Measurements from ENCODE around the gene PDCD1.

PDCD1 gene

DNA sequence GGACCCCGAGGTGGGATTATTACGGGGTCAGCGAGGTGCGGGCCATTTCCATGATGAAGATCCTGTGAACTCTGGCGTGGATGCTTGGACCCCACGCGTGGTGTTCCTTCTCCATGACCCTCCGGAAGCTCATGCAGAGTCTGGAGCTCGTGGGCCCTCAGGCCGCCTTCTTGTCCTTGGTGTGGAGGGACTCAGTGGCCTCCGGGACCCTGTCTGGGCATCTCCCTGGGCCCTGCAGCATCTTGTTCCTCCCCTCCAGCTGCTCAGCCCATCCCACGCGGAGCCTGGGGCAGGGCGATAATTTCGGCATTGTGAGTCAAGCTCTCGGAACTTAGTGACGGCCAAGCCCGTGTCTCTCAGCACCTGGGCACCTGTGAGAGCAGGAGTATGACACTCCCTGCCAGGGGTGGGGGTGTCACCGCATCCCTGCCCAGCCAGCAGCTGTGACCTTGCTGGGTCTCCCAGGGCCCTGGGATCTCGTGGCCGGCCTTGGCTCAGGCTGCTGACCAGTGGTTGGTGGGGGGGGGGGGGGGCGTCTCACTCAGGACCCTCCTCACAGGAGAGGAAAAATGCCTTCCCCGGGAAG is 35.5 kb upstream of the PDCD1 start:
- H3K4me3 ChIP-seq (ENCODE audit: low read length) = no peak overlapping the region
- TF ChIP-seq, protein P1, sequence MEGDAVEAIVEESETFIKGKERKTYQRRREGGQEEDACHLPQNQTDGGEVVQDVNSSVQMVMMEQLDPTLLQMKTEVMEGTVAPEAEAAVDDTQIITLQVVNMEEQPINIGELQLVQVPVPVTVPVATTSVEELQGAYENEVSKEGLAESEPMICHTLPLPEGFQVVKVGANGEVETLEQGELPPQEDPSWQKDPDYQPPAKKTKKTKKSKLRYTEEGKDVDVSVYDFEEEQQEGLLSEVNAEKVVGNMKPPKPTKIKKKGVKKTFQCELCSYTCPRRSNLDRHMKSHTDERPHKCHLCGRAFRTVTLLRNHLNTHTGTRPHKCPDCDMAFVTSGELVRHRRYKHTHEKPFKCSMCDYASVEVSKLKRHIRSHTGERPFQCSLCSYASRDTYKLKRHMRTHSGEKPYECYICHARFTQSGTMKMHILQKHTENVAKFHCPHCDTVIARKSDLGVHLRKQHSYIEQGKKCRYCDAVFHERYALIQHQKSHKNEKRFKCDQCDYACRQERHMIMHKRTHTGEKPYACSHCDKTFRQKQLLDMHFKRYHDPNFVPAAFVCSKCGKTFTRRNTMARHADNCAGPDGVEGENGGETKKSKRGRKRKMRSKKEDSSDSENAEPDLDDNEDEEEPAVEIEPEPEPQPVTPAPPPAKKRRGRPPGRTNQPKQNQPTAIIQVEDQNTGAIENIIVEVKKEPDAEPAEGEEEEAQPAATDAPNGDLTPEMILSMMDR (IDR thresholded peaks at IDR 0.05; ENCODE audit: insufficient read depth, low read depth, low read length, missing control alignments) = no peak
- DNase-seq (ENCODE audit: low read depth) = peak; percentile 70

DNA sequence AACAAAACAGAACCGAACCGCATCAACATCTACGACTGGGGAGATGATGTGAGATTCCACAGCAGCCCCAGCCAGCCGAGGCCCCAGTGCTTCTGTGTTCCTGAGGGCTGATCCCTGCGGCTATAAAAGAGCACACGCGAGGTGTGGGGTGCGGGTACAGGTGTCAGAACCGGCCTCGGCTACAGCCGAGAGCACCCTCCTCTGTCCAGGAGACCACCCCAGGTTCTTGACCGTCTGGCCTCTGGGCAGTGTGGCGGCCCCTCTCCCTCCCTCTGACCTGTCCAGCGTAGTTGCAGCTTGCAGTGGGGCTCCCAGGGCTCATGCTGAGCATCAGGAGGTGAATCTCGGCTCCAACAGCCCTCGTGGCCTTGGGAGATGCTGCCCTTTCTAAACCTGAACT is 34.6 kb upstream of the PDCD1 start:
- DNase-seq (ENCODE audit: low read depth) = no peak
- TF ChIP-seq, protein P1 (IDR thresholded peaks at IDR 0.05; ENCODE audit: insufficient read depth, low read depth, low read length, missing control alignments) = no peak
- no peak overlapping the region for H3K4me3 ChIP-seq (ENCODE audit: low read length)

DNA sequence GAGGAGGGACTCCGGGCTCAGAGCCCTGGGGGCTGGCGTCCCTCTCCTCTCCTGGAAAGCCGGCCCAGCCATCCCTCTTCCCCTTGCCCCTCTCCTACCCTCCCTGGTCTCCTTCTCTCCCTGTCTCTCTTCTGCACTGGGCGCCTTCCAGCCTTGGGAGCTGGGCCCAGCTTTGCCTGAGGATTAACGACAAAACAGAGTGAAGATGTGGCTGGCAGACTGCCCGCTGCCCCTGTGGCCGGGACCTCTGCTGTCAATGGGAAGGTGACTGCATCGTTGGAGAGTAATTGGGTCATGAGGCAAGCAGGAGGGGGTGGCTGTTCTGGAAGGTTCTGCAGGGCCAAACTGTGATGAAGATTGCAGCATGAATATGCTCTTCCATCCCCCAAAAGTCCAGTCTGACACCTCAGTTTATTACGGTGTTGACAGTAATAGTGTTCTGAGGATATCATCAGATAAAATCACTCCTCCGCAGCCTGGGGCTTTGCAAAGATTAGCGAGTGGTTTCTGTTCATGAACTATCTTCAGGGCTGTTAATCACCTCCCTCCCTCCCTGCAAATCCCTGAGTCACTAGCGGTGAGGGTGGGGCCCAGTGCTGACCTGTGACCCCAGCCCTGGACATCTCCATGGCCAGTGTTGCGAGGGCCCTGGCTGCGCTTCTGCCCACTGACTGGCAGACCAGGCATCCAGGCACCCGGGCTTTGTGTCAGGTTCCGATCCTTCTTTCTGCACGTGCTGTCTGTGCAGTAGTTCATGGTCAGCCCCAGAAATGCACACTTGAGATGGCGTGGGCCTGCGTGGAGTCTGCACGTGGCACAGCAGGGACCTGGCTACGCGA is 33.8 kb upstream of the PDCD1 start:
- H3K4me3 ChIP-seq (ENCODE audit: low read length) = no peak overlapping the region
- DNase-seq (ENCODE audit: low read depth) = no peak
- TF ChIP-seq, protein P1 (IDR thresholded peaks at IDR 0.05; ENCODE audit: insufficient read depth, low read depth, low read length, missing control alignments) = no peak

DNA sequence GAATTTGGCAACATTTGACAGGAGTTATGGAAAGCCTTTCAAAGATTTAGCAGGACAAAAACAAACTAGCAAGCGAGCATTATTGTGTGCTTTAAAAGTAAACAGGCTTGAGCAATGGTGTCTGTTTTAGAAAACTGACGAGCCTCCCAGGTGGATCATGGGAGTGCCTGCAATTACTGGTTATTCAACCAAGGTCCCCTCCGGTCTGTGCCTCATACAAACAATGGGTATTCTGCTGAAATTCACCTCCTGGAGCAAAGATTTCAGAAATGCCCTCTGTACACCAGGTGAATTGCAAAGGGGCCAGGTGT is 33.2 kb upstream of the PDCD1 start:
- DNase-seq (ENCODE audit: low read depth) = no peak
- no peak overlapping the region for H3K4me3 ChIP-seq (ENCODE audit: low read length)
- TF ChIP-seq, protein P1 (IDR thresholded peaks at IDR 0.05; ENCODE audit: insufficient read depth, low read depth, low read length, missing control alignments) = no peak

DNA sequence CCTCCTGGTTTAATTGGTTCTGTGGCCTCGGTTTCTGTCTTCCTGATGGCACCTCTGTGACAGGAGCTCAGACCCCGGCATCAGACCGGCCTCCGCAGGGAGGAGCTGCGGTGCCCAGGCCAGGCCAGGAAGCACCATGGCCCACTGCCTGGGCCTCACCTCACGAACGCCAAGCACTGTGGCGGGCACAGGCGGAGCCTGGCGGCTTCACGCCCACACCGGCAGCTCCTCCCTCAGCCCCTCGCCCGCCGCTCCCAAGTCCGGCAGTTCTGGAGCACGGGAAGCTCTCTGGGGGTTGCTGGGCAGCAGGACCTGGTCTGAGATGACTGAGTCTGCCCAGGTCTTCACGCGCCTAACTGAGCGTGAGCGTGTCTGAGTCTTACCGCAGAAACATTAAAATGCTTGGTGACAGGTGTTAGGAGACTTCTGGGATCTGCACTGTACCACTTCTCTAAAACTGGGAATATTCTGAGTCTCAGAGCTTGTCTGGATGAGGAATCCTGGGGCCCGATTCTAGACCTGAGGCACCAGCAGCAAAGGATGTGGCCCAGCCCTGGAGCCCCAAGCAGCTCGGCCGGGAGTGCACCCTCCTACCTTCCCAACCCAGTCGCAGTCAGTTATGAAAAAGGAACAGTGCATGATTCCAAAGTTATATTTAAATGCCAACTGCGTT is 32.8 kb upstream of the PDCD1 start:
- TF ChIP-seq, protein P1 (IDR thresholded peaks at IDR 0.05; ENCODE audit: insufficient read depth, low read depth, low read length, missing control alignments) = no peak
- no peak for DNase-seq (ENCODE audit: low read depth)
- H3K4me3 ChIP-seq (ENCODE audit: low read length) = no peak overlapping the region

DNA sequence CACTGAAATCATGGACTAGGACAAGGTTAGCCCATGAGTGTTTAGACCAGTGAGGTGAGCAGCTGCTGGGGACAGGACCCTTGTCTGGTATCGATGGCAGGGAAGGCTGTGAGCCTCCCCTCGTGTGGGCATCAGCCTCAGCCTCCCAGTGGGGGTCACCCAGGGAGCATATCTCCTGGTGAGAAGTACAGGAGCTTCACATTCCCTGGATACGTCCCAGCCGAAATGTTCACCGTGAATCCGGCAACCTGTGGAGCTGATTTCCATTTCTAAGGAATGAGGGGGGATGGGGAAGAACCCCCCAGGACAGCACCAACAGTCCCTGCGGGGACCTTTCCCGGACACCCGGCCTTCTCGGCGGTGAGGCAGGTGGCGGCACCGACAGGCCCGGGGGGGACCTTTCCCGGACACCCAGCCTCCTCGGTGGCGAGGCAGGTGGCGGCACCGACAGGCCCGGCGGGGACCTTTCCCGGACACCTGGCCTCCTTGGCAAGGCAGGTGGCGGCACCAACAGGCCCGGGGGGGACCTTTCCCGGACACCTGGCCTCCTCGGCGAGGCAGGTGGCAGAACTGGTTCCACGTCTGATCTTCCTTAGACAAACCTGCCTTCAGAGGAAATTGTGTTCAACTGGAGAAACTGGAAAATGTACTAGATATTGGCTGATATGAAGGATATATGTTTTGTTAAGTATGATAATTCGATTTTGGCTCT is 32.0 kb upstream of the PDCD1 start:
- TF ChIP-seq, protein P1 (IDR thresholded peaks at IDR 0.05; ENCODE audit: insufficient read depth, low read depth, low read length, missing control alignments) = no peak
- no peak overlapping the region for H3K4me3 ChIP-seq (ENCODE audit: low read length)
- DNase-seq (ENCODE audit: low read depth) = peak; percentile 11

Measured in epithelial cell of esophagus (primary cell).